Breast epithelium (tissue), 4 donors: Measurements from ENCODE around the gene SMIM27. TPM values are rescaled to one million over a fixed set of nuclear protein-coding genes. Genes with fewer than 3 reads are reported as not detected.
"Not testable (repeated sequence)": the region's sequence is repeated elsewhere in the genome, so short reads cannot be mapped to it uniquely, and the experiment has no call there.

Experiments used
- DNase-seq, 2 donors: peaks; one replicate each; pipeline ENCODE4 v3.0.0-alpha.2; 2019; ENCODE audit warnings: low spot score in 2 of 2
- H3K27ac ChIP-seq, 2 donors: fragments of 200-600 bp; sonication (generic) in 1 of 2; one replicate each; pipeline ENCODE4 v1.5.1; 2016 to 2019; ENCODE audit warnings: mild to moderate bottlenecking in 1 of 2
- H3K27me3 ChIP-seq, 2 donors: fragments of 200-600 bp; sonication (generic) in 1 of 2; one replicate each; pipeline versions ENCODE4 v1.5.1 to v1.6.0; 2017 to 2019; ENCODE audit warnings: control low read depth in 1 of 2, mild to moderate bottlenecking in 1 of 2
- H3K36me3 ChIP-seq: fragments of 200-600 bp; one replicate; pipeline ENCODE4 v1.5.1; 2019
- H3K4me1 ChIP-seq, 2 donors: fragments of 200-600 bp; sonication (generic); one replicate each; pipeline ENCODE4 v1.5.1; 2016 to 2019; ENCODE audit warnings: control low read depth in 1 of 2
- H3K4me3 ChIP-seq, 3 donors: fragments of 200-600 bp; sonication (generic); 1 replicate in 2 of 3; 2 replicates in 1 of 3; pipeline ENCODE4 v1.5.1; 2016 to 2019; ENCODE audit warnings: mild to moderate bottlenecking in 3 of 3, moderate library complexity in 2 of 3
- H3K9me3 ChIP-seq, 2 donors: fragments of 200-600 bp; sonication (generic) in 1 of 2; one replicate each; pipeline ENCODE4 v1.5.1; 2016 to 2019; ENCODE audit warnings: control low read depth in 1 of 2
- POLR2A ChIP-seq: fragments of 450-650 bp; IDR thresholded peaks from one replicate; pipeline ENCODE4 v1.6.1; 2016; ENCODE audit warnings: antibody characterized with exemption, mild to moderate bottlenecking, moderate library complexity
- POLR2AphosphoS5 ChIP-seq, 3 donors: sonication (generic); formaldehyde crosslinking; IDR thresholded peaks; one replicate each; pipeline ENCODE4 v1.6.1; 2017; ENCODE audit warnings: antibody characterized with exemption in 3 of 3
- intact Hi-C: fragments of 100-400 bp; cut with DNase I; formaldehyde crosslinking; loops from one replicate; pipeline ENCODE4 v1.15.1; 2023; ENCODE audit warnings: low total_unique reads
- total RNA-seq, 3 donors: library from RNA; depleted of rRNA; stranded (reverse); fragments of >200 nt; gene quantifications; one replicate each; pipeline ENCODE4 v1.1.0, GENCODE V29; 2016
- TF ChIP-seq, protein P1 (sequence below), 3 donors: fragments of 450-650 bp; IDR thresholded peaks; one replicate each; pipeline ENCODE4 v1.5.1; 2016 to 2017; ENCODE audit warnings: antibody characterized with exemption in 3 of 3, mild to moderate bottlenecking in 3 of 3, moderate library complexity in 3 of 3

The SMIM27 gene
- total RNA-seq, 3 donors from 2014 or later = 5.6 to 8.6 (median 5.6) TPM

DNA sequence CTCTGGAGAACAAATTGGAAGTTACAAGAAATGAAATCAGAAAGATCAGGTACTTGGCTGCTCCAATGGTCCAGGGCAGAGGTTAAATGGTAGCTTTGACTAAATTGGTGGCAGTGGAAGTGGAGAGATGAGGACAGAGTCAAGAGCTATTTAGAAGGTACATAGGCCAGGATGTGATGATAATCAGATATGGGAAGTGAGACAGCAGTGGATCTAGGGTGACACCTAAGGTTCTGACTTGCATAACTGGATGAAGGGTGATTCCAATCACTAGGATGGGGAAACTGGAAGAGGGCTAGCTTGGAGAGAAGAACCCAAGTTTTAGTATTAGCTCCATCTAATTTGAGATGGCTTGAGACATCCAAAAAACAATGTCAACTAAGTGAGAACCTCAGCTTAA, 44.8 kb downstream of the SMIM27 start:
- H3K9me3 ChIP-seq = no peaks in the 10 kb centered on the region
- H3K36me3 ChIP-seq = no peaks in the 10 kb centered on the region
- no peak overlapping the region for H3K27ac ChIP-seq
- intact Hi-C loops = no loop called here
- no peak for DNase-seq
- H3K4me3 ChIP-seq = no peak overlapping the region
- TF ChIP-seq, protein P1, sequence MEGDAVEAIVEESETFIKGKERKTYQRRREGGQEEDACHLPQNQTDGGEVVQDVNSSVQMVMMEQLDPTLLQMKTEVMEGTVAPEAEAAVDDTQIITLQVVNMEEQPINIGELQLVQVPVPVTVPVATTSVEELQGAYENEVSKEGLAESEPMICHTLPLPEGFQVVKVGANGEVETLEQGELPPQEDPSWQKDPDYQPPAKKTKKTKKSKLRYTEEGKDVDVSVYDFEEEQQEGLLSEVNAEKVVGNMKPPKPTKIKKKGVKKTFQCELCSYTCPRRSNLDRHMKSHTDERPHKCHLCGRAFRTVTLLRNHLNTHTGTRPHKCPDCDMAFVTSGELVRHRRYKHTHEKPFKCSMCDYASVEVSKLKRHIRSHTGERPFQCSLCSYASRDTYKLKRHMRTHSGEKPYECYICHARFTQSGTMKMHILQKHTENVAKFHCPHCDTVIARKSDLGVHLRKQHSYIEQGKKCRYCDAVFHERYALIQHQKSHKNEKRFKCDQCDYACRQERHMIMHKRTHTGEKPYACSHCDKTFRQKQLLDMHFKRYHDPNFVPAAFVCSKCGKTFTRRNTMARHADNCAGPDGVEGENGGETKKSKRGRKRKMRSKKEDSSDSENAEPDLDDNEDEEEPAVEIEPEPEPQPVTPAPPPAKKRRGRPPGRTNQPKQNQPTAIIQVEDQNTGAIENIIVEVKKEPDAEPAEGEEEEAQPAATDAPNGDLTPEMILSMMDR (IDR thresholded peaks at IDR 0.05) = no peak
- TF ChIP-seq POLR2AphosphoS5 (IDR thresholded peaks at IDR 0.05) (no peak), POLR2A (no peak)
- H3K27me3 ChIP-seq = no peaks in the 10 kb centered on the region
- no peaks in the 10 kb centered on the region for H3K4me1 ChIP-seq

GRCh38 chr9:32599021-32599420, 46.9 kb downstream of the SMIM27 start:
- H3K36me3 ChIP-seq, DNase-seq, intact Hi-C loops, H3K4me1 ChIP-seq, H3K27ac ChIP-seq, H3K27me3 ChIP-seq, H3K4me3 ChIP-seq, H3K9me3 ChIP-seq: not testable (repeated sequence)

Other genes starting within 250 kb of the SMIM27 start
- gene ACO1, start 167.7 kb upstream of the SMIM27 start, total RNA-seq = 100 to 1,000 TPM in 1 of 3 donors, 10 to 100 TPM in 2; 44.2 to 169 (median 47.1) TPM
- 10 to 100 TPM in 2 of 3 donors, 1 to 10 TPM in 1; 6.4 to 16.7 (median 12.5) TPM for gene RIGI, start 26.1 kb upstream of the SMIM27 start, total RNA-seq
- 10 to 100 TPM; 20.2 to 35.6 (median 26.5) TPM for gene TOPORS, start 259 bp downstream of the SMIM27 start, total RNA-seq
- 10 to 100 TPM; 26.2 to 37.4 (median 30.0) TPM for gene NDUFB6, start 20.8 kb downstream of the SMIM27 start, total RNA-seq
- gene TAF1L, start 83.3 kb downstream of the SMIM27 start, total RNA-seq = not detected
- not detected for gene TMEM215, start 231.2 kb downstream of the SMIM27 start, total RNA-seq